Fibroblast of skin of scalp (primary cell): ENCODE data around the gene PROCR.
"Not testable (repeated sequence)": the region's sequence is repeated elsewhere in the genome, so short reads cannot be mapped to it uniquely, and the experiment has no call there.

ENCODE experiments used
- DNase-seq: peaks from one replicate; pipeline ENCODE4 v3.0.0-alpha.2; 2013

PROCR gene

DNA sequence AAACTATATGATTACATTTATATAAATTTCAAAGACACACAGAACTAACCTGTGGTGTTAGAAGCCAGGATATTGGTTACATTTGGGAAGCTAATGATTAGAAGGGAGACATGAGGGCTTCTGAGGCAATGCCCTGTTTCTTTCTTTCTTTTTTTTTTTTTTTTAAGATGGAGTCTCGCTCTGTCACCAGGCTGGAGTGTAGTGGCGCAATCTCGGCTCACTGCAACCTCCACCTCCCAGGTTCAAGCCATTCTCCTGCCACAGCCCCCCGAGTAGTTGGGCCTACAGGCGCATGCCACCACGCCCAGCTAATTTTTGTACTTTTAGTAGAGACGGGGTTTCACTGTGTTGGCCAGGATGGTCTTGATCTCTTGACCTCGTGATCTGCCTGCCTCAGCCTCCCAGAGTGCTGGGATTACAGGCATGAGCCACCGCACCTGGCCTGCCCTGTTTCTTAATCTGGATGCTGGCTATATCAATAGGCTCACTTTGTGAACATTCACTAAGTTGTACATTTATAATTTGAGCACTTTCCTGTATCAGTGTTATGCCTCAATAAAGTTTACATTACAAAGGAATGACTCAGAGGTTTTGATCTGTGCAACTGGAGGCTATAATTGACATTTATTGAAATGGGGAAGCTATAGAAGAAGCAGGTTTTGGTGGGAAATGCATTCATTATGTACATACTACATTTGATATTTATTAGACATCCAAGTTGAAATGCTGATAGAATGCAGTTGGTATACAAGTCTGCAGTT, 21.3 kb downstream of the PROCR start:
- not testable (repeated sequence) for DNase-seq

DNA sequence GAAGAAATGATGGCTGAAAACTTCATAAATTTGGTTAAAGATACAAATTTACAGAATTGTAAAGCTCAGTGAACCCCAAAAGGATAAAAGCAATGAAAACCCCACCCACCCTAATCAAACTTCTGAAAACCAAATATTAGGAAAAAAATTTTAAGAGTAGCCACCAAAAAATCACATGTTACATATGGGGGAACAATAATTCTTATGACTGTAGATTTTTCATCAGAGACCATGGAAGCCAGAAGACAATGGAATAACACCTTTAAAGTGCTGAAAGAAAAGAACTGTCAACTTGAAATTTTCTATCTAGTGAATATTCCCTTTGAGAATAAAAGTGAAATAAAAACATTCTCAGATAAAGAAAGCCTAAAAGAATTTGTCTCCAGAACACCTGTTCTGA, 24.4 kb downstream of the PROCR start:
- DNase-seq: no peak

DNA sequence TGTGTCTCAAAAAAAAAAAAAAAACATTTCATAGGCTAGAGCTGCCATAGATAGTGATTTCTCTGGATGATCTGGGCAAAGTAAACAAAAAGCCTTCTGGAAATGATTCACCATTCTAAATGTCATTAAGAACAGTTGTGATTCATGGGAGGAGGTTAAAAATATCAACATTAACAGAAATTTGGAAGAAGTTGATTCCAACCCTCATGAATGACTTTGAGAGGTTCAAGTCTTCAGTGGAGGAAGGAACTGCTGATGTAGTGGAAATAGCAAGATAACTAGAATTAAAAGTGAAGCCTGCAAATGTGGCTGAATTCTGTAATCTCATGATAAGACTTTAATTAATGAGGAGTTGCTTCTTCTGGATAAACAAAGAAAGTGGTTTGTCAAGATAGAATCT, 27.9 kb downstream of the PROCR start:
- peak; percentile 31 for DNase-seq

DNA sequence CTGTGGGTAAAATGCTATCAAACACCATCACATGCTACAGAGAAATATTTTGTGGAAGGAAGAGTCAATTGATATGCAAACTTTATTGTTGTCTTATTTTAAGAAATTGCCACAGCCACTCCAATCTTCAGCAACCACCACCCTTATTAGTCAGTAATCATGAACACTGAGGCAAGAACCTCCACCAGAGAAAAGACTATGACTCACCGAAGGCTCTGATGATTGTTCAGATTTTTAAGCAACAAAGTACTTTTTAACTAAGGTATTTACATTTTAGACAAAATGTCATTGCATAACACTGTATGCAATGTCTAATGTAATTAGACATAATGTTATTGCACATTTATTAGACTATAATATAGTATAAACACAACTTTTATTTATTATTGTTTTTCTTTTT, 28.4 kb downstream of the PROCR start:
- DNase-seq: peak; percentile 53

DNA sequence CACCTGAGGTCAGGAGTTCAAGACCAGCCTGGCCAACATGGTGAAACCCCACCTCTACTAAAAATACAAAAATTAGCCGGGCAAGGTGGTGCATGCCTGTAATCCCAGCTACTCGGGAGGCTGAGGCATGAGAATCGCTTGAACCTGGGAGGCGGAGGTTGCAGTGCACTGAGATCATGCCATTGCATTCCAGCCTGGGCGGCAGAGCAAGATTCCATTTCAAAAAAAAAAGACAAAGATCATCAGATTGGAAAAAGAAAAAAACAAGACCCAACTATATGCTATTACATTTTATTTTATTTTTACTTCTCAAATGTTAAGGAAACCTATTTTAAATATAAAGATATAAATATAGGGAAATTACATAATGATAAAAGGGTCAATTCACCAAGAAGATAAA, 29.6 kb downstream of the PROCR start:
- DNase-seq: not testable (repeated sequence)

DNA sequence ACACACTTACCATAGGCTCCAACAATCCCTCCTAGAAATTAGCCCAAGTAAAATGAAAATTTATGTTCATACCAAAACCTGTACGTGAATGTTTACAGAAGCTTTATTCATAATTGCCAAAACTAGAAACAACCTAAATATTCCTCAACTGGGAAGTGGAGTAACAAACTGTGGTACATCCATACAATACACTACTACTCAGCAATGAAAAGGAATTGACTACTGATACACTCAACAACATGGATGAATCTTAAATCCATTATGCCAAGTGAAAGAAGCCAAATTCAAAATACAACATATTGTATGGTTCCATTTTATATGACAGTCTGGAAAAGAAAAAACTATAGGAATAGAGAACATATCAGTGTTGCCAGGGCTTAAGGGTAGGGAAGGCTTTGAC, 34.9 kb downstream of the PROCR start:
- DNase-seq: no peak

DNA sequence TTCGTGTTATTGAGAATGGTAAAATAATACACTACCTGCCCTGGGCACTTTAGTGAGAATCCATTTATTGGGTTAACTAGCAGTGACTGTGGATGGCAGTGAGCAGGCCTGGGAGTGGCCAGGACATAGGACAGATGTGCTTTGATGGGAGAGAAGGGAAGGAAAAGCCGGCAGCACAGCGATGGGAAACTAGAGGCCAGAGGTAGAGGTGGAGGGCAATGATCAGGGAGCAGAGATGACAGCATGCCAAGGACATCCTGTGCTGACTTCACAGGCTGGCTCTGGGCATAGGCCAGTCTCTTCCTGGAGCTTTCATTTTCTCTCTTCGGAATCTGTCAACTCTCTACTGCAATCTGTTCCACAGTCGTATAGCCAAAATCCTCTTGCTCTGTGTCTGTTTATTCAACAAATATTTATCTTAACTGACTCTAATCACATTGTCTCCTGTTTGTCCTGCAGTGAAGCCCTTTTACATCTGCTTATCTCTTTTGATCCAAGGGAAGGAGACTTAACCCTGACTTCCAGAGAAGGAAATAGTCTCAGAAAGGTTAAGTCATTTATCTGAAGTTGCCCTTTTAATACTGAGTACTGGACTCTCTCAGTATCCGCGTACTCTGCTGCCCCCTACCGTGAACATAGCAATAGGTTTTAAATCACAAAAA, 36.2 kb downstream of the PROCR start:
- DNase-seq: peak; percentile 72

DNA sequence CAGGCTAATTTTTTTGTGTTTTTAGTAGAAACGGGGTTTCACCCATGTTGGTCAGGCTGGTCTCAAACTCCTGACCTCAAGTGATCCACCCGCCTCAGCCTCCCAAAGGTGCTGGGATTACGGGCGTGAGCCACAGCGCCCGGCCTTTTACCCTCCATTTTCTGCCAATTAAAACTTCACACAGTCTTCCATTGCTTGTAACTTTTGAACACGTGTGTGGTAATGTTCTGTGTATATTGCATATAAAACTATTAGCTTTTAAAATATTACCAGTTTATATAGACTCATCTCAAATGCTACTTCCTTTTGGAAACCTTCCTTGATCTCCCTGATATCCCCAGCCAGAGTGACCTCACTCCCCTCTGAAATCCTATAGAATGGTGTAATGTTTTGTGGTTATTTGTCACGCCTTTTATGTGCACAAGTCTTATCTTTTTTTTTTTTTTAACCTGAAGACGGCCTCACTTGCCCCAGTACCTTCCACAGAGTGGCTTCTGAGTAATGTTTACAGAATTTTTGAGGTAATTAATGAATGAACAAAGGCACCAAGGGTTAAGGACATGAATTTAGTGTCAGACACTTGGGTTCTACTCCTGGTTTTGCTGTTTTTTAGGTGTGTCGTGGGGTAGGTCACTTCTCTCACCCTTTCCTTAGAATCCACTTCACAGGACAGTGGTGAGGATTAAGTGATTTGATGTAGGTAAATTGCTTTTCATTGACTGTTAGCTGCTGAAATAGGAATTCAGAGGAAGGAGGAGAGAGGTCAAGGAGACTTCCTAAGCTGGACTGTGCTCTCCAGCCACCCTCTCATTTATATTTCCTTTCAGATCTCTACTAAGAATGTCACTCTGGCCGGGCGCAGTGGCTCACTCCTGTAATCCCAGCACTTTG, 43.4 kb downstream of the PROCR start:
- DNase-seq: peak; percentile 64

DNA sequence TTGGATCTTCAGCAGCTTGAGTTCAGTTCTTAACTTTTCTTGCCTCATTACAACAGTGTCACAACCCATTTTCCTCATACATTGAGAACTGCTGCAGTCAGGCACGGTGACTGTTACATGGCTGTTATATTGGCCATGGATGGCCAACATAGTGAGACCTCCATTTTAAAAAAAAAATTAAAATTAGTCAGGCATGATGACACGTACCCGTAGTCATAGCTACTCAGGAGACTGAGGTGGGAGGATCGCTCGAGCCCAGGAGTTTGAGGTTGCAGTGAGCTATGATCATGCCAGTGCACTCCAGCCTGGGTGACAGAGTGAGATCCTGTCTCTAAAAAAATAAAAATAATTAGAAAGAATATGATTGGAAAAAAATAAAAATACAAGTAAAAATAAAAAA, 44.7 kb downstream of the PROCR start:
- DNase-seq: no peak

DNA sequence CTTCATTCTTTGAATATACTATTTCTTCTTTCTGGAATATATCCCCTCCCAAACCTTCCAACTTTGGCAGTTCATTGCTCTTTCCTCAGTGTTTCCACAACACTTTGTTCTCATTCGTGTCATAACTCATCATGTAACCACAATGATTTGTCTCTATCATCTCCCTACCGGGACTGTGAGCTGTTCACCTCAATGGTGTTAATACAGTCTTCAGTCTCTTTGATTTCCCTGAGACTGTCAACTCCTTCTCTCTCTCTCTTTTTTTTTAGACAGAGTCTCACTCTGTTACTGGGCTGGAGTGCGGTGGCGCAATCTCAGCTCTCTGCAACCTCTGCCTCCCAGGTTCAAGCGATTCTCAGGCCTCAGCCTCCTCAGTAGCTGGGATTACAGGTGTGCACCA, 52.1 kb downstream of the PROCR start:
- DNase-seq: no peak

DNA sequence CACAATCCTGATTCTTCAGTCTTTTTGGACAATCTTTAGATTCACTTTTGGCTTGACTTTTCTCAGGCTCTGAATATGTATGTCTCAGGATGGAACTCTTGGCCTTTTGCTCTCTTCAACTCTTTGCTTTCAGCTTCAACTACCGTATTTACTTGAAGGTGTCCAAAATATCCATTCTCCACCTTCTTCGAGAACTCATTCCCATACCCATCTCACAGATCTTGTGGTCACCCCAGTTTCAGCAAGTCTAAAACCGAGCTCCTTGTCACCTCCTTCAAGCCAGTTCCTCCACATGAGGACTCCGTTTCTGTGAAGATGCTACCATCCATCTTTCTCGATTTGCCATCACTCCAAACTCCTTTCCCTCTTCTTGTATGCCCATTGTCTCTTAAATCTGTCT, 52.7 kb downstream of the PROCR start:
- DNase-seq: no peak

DNA sequence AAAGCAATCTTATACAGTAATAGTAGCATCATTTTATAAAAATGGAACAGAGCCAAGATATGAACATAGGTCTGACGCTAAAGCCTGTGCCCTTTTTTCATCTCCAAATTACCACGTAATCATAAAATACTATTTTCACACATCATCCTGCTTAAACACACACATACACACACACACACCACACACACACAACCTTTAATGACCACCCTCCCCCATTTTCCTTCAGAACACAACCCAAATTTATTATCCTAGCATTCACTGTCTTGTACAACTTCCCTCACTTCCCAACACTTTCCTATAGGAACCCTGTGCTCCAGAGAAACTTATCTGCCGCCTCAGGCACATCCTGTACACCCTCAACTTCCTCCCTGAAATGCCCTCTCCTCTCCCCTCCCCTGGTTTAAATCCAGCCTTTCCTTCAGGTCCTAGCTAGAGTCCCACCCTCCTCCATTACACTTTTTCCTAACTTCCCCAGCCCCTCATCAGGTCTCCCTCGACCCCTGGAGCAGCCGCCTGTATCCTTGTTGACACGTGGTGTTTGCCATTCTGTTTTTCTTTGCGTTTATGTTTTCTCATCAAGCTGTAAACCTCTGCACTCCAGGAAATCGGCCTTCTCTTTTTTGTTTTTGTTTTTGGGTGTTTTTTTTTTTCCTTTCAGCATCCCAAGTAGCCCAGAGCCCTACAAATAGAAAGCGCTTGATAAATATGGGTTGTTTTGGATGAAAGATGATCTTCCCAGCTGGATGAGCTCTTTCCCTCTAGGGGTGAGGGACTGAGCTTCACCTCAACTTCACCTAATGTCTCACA, 53.6 kb downstream of the PROCR start:
- no peak for DNase-seq

DNA sequence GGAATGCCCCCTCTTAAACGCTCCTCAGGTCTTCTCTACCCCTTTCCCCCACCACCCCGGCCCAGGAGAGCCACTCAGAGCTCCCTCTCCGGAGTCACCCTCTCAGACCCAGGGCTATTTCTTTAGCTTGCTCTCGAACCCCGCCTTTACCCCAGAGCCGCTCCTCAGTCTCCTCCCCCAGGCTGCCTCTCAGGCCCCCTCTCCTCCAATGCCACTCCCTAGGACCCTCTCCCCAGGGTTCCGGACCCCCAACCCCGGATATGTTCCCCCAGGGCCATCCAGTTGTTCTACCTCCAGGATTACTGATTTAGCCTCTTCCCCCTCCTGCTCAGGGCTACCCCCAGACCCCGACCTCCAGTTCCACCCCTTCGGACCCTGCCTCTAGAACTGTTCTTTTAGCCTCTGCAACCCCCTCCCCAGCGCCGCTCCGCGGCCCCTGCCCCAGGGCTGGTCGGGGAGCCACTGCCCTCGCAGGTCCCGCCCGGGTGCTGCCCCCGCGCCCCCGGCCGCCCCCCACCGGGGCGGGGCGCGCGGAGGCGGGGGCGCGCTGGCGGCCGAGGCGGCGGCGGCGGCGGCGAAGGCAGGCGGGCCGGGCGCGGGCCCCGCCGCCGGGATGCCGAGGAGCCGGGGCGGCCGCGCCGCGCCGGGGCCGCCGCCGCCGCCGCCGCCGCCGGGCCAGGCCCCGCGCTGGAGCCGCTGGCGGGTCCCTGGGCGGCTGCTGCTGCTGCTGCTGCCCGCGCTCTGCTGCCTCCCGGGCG, 54.4 kb downstream of the PROCR start, which contains the start of gene MMP24:
TSS of gene MMP24 (plus strand) at position 565 of the 758 bp plus-strand sequence. CDS start at position 614, 49 bp downstream.
- DNase-seq: no peak
